Measurements from ENCODE around the gene MESP1. TPM values are rescaled to one million over a fixed set of nuclear protein-coding genes. Genes with fewer than 3 reads are reported as not detected.

MESP1 gene
- total and polyA plus RNA-seq, 10 of the 15 experiments (the other 5 are each of a cell fraction or from before 2014, with no cell fraction given), result 0.04 to 1.1 (median 0.57) TPM; not detected in 2

DNA sequence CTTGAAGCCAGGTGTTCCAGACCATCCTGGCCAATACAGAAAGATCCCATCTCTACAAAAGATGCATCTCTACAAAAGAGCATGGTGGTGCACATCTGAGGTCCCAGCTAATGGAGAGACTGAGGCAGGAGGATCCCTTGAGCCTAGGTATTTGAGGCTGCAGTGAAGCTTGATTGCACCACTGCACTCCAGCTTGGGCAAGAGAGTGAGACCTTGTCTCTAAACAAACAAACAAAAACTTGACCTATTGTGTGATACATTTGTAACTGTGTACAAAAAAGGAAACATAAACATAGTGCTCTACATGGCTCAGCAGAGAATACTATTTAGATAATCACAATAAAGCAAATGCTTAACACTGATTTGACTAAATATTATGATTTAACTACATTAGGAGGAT, 44.9 kb upstream of the MESP1 start:
- intact Hi-C loops (cut with micrococcal nuclease; ENCODE audit: unreplicated experiment) (no loop called here), in situ Hi-C loops (cut with MboI) (no loop called here)
- H4K20me1 ChIP-seq (ENCODE audit: control insufficient read depth, insufficient read depth), result no peaks in the 10 kb centered on the region
- no peaks in the 10 kb centered on the region for H3K79me2 ChIP-seq (ENCODE audit: control insufficient read depth, insufficient read depth, low read length)
- H3K9me3 ChIP-seq (replicated peaks; ENCODE audit: control insufficient read depth, insufficient read depth, low read length), result no peaks in the 10 kb centered on the region
- DNase-seq (ENCODE audit: low read depth, low spot score) (no peak), FAIRE-seq (no peak), ATAC-seq (no peak)
- no peak for TF ChIP-seq SREBF1 (IDR thresholded peaks at IDR 0.05; ENCODE audit: low read length)
- SMC1A ChIA-PET (ENCODE audit: uncharacterized antibody, unreplicated experiment), result interaction anchor here (1.0 to 1.5 kb wide), 2 partner anchors 12 to 15 kb away, joined by 3 read pairs; no protein-coding TSS in a partner anchor
- no peak overlapping the region for H3K27ac ChIP-seq (ENCODE audit: control insufficient read depth, insufficient read depth)
- H3K36me3 ChIP-seq (ENCODE audit: control insufficient read depth in 2 of 2, insufficient read depth in 2 of 2, low read length in 1 of 2), result no peaks in the 10 kb centered on the region
- BruUV-seq (replicated peaks), result no TSS peak
- no peak overlapping the region for H2AFZ ChIP-seq (ENCODE audit: control insufficient read depth, low read depth, low read length)
- RAD21 ChIA-PET (ENCODE audit: unreplicated experiment), result no interaction called here
- CTCF ChIA-PET, result interaction anchor here (0.5 to 1.3 kb wide), 3 partner anchors 24 to 79 kb away, joined by 3 to 6 read pairs (median 4); no protein-coding TSS in a partner anchor
- H3K9ac ChIP-seq (ENCODE audit: control insufficient read depth, insufficient read depth, low read length), result no peak overlapping the region
- no peak overlapping the region for H3K4me3 ChIP-seq
- POLR2A ChIA-PET, result no interaction called here
- no peaks in the 10 kb centered on the region for H3K4me1 ChIP-seq (ENCODE audit: control insufficient read depth, insufficient read depth, low read length)
- no peaks in the 10 kb centered on the region for H3K27me3 ChIP-seq (replicated peaks in 1 of 2; ENCODE audit: control insufficient read depth in 2 of 2, insufficient read depth in 2 of 2, low read length in 1 of 2)
- H3K4me2 ChIP-seq (ENCODE audit: control insufficient read depth, insufficient read depth), result no peak overlapping the region

DNA sequence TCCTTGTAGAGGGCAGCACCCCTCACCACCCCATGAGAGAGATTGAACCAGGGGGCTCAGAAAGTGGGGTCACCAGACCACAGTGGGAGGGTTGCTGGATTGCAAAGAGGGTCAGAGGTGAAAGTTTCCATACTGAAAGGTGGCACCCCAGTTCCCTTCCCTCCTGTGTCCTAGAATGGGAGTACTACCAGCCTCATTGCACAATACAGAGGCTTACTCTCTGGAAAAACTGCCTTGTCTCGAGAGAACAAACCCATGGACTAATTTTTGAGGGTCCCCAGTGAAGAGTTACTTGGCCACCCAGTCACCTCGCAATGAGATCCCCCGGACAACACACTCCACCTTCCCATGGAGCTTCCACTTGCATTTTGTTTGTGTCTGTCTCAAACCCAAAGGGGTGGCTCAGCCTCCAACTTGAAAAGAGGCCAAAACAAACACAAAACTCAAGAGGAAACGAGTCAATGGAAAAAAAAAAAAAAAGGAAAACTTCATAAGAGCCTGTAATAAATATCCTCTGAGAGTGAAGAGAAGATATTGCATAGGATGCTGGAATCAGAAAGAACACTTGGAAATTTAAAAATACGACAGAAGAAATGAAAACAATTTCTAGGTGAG, 43.7 kb upstream of the MESP1 start:
- no peaks in the 10 kb centered on the region for H3K9me3 ChIP-seq (replicated peaks; ENCODE audit: control insufficient read depth, insufficient read depth, low read length)
- no TSS peak for BruUV-seq (replicated peaks)
- WGBS (ENCODE audit: insufficient coverage, insufficient replicate concordance, low lambda C conversion rate, missing lambda C conversion rate), result 43% methylated on average over 5 of the region's 5 CpGs
- ChIA-PET CTCF (interaction anchor here (0.9 to 1.3 kb wide), 4 partner anchors 12 to 80 kb away, joined by 3 to 6 read pairs (median 4); no protein-coding TSS in a partner anchor), SMC1A (ENCODE audit: uncharacterized antibody, unreplicated experiment) (interaction anchor here (1.0 to 1.5 kb wide), 2 partner anchors 11 to 13 kb away, joined by 3 read pairs; no protein-coding TSS in a partner anchor), POLR2A (interaction anchor here (0.7 kb wide), 1 partner anchor 14 kb away, joined by 3 read pairs; no protein-coding TSS in a partner anchor), RAD21 (ENCODE audit: unreplicated experiment) (interaction anchor here (0.8 kb wide), 1 partner anchor 14 kb away, joined by 4 read pairs; no protein-coding TSS in a partner anchor)
- H3K4me3 ChIP-seq, result no peak overlapping the region
- FAIRE-seq (no peak), ATAC-seq (no peak), DNase-seq (ENCODE audit: low read depth, low spot score) (no peak)
- no peaks in the 10 kb centered on the region for H3K27me3 ChIP-seq (replicated peaks in 1 of 2; ENCODE audit: control insufficient read depth in 2 of 2, insufficient read depth in 2 of 2, low read length in 1 of 2)
- intact Hi-C loops (cut with micrococcal nuclease; ENCODE audit: unreplicated experiment) (no loop called here), in situ Hi-C loops (cut with MboI) (no loop called here)
- H3K4me1 ChIP-seq (ENCODE audit: control insufficient read depth, insufficient read depth, low read length), result no peaks in the 10 kb centered on the region
- H3K27ac ChIP-seq (ENCODE audit: control insufficient read depth, insufficient read depth), result no peak overlapping the region
- no peaks in the 10 kb centered on the region for H4K20me1 ChIP-seq (ENCODE audit: control insufficient read depth, insufficient read depth)
- no peaks in the 10 kb centered on the region for H3K36me3 ChIP-seq (ENCODE audit: control insufficient read depth in 2 of 2, insufficient read depth in 2 of 2, low read length in 1 of 2)
- no peaks in the 10 kb centered on the region for H3K79me2 ChIP-seq (ENCODE audit: control insufficient read depth, insufficient read depth, low read length)
- H2AFZ ChIP-seq (ENCODE audit: control insufficient read depth, low read depth, low read length), result no peak overlapping the region
- H3K4me2 ChIP-seq (ENCODE audit: control insufficient read depth, insufficient read depth), result no peak overlapping the region
- no peak overlapping the region for H3K9ac ChIP-seq (ENCODE audit: control insufficient read depth, insufficient read depth, low read length)
- TF ChIP-seq MYC (IDR thresholded peaks at IDR 0.05; ENCODE audit: insufficient read depth, insufficient read length, insufficient replicate concordance, low read length, severe bottlenecking) (no peak), MTA3 (IDR thresholded peaks at IDR 0.05; ENCODE audit: borderline replicate concordance, low read length) (no peak), WRNIP1 (IDR thresholded peaks at IDR 0.05; ENCODE audit: borderline replicate concordance, low read depth, low read length) (no peak)

Data from GM12878 (cell line).